Retina (tissue), 1 donor: ENCODE measurements around the gene DOK6.

Source experiments
- DNase-seq: peaks from one replicate; pipeline ENCODE4 v3.0.0-alpha.2; 2016

Gene DOK6

GRCh38 chr18:69444221-69444620 is 43.5 kb downstream of the DOK6 start:
- no peak for DNase-seq

- DNase-seq: no peak
These were observed 47.2 kb downstream of the DOK6 start for GRCh38 chr18:69447886-69448285.

- DNase-seq: no peak
These were observed 54.4 kb downstream of the DOK6 start for GRCh38 chr18:69455125-69455524.

GRCh38 chr18:69469444-69469919 is 68.8 kb downstream of the DOK6 start:
- DNase-seq: no peak

GRCh38 chr18:69480460-69480859 is 79.8 kb downstream of the DOK6 start:
- no peak for DNase-seq

GRCh38 chr18:69483574-69483973 is 82.9 kb downstream of the DOK6 start:
- no peak for DNase-seq

- DNase-seq: no peak
These were observed 84.2 kb downstream of the DOK6 start for GRCh38 chr18:69484699-69485396.

GRCh38 chr18:69487488-69488394 is 87.1 kb downstream of the DOK6 start:
- DNase-seq: no peak

GRCh38 chr18:69490072-69490471 is 89.4 kb downstream of the DOK6 start:
- DNase-seq: no peak

- no peak for DNase-seq
These were observed 90.1 kb downstream of the DOK6 start for GRCh38 chr18:69490813-69491212.

GRCh38 chr18:69491576-69491975 is 90.9 kb downstream of the DOK6 start:
- no peak for DNase-seq

- DNase-seq: no peak
These were observed 92.2 kb downstream of the DOK6 start for GRCh38 chr18:69492861-69493260.

- DNase-seq: no peak
These were observed 94.2 kb downstream of the DOK6 start for GRCh38 chr18:69494841-69495240.

- DNase-seq: no peak
These were observed 94.7 kb downstream of the DOK6 start for GRCh38 chr18:69495338-69495737.

GRCh38 chr18:69495841-69496533 is 95.3 kb downstream of the DOK6 start:
- DNase-seq: no peak

GRCh38 chr18:69518989-69519388 is 118.3 kb downstream of the DOK6 start:
- DNase-seq: no peak

- no peak for DNase-seq
These were observed 122.9 kb downstream of the DOK6 start for GRCh38 chr18:69523582-69523981.

- no peak for DNase-seq
These were observed 127.7 kb downstream of the DOK6 start for GRCh38 chr18:69528435-69528834.

- DNase-seq: no peak
These were observed 128.5 kb downstream of the DOK6 start for GRCh38 chr18:69529151-69529550.

GRCh38 chr18:69531973-69532372 is 131.3 kb downstream of the DOK6 start:
- DNase-seq: no peak

GRCh38 chr18:69537183-69537582 is 136.5 kb downstream of the DOK6 start:
- DNase-seq: no peak

- no peak for DNase-seq
These were observed 138.2 kb downstream of the DOK6 start for GRCh38 chr18:69538849-69539248.

GRCh38 chr18:69539404-69539803 is 138.7 kb downstream of the DOK6 start:
- DNase-seq: no peak
